IMR-90 (cell line): ENCODE measurements around the gene SV2C. TPM values are rescaled to one million over a fixed set of nuclear protein-coding genes. Genes with fewer than 3 reads are reported as not detected.

Experiments
- ATAC-seq: fragments of 200-7000 bp; cut with Tn5 transposase; 2 replicates; pipeline ENCODE4 v1.9.1; 2020; ENCODE audit warnings: low read depth, mild to moderate bottlenecking, moderate library complexity
- BruUV-seq: library from RNA; stranded (reverse); fragments of 400-500 nt; replicated peaks from 2 replicates; lab custom pipeline; 2021; lab: Mats Ljungman, UMichigan
- CTCF ChIA-PET: fragments of 300-600 bp; formaldehyde crosslinking; extraction: SDS; loops from one replicate; lab custom pipeline; 2021; ENCODE audit warnings: antibody characterized with exemption; lab: Yijun Ruan, JAX
- POLR2A ChIA-PET: fragments of 300-600 bp; sonication (Branson Sonifier 250); formaldehyde crosslinking; loops from one replicate; lab custom pipeline; 2022; ENCODE audit warnings: antibody characterized with exemption; ENCODE audit not compliant: unreplicated experiment; lab: Charles Lee
- DNase-seq: peaks from one replicate; pipeline ENCODE4 v3.0.0; 2013
- H2AFZ ChIP-seq: replicated peaks from 2 replicates; pipeline ENCODE3; 2013; ENCODE audit warnings: low read length, mild to moderate bottlenecking; ENCODE audit not compliant: poor library complexity
- H2AK5ac ChIP-seq: 2 replicates; pipeline ENCODE4 v1.6.1; 2013; ENCODE audit warnings: low read depth, low read length, inconsistent platforms
- H2AK9ac ChIP-seq: replicated peaks from 2 replicates; pipeline ENCODE3; 2013; ENCODE audit warnings: mild to moderate bottlenecking, low read depth, low read length, moderate library complexity; ENCODE audit not compliant: poor library complexity
- H2BK120ac ChIP-seq: 2 replicates; pipeline ENCODE4 v1.6.1; 2013; ENCODE audit warnings: low read depth, low read length, inconsistent platforms
- H2BK15ac ChIP-seq: 3 replicates; pipeline ENCODE4 v1.6.1; 2013; ENCODE audit warnings: low read depth, low read length, inconsistent platforms
- H2BK20ac ChIP-seq: 2 replicates; pipeline ENCODE4 v1.6.1; 2013; ENCODE audit warnings: low read depth, mild to moderate bottlenecking, inconsistent platforms, low read length, moderate library complexity
- H2BK5ac ChIP-seq: 2 replicates; pipeline ENCODE4 v1.6.1; 2013; ENCODE audit warnings: mild to moderate bottlenecking, low read depth, low read length, inconsistent platforms; ENCODE audit not compliant: poor library complexity, severe bottlenecking
- H3K14ac ChIP-seq: replicated peaks from 2 replicates; pipeline ENCODE4 v1.6.1; 2013; ENCODE audit warnings: low read depth, low read length, inconsistent platforms
- H3K18ac ChIP-seq: 2 replicates; pipeline ENCODE4 v1.6.1; 2013; ENCODE audit warnings: low read depth, low read length, control low read depth
- H3K23ac ChIP-seq: 2 replicates; pipeline ENCODE4 v1.6.1; 2013; ENCODE audit warnings: low read depth, low read length, inconsistent platforms
- H3K27ac ChIP-seq: 2 replicates; pipeline ENCODE4 v1.5.1; 2013; ENCODE audit warnings: mild to moderate bottlenecking, control low read depth, low read length; ENCODE audit not compliant: insufficient read depth
- H3K27me3 ChIP-seq: 2 replicates; pipeline ENCODE4 v1.6.1; 2013; ENCODE audit warnings: low read length; ENCODE audit not compliant: control insufficient read depth, insufficient read depth
- H3K36me3 ChIP-seq: 2 replicates; pipeline ENCODE4 v1.6.1; 2013; ENCODE audit warnings: low read length, mixed read lengths; ENCODE audit not compliant: control insufficient read depth, insufficient read depth
- H3K4ac ChIP-seq: 2 replicates; pipeline ENCODE4 v1.6.1; 2013; ENCODE audit warnings: low read depth, low read length, inconsistent platforms
- H3K4me1 ChIP-seq: 2 replicates; pipeline ENCODE4 v1.6.1; 2013; ENCODE audit warnings: low read length, mixed read lengths; ENCODE audit not compliant: control insufficient read depth, insufficient read depth
- H3K4me2 ChIP-seq: 2 replicates; pipeline ENCODE4 v1.6.1; 2013; ENCODE audit warnings: low read depth, mild to moderate bottlenecking, control low read depth, low read length, moderate library complexity
- H3K4me3 ChIP-seq: 2 replicates; pipeline ENCODE4 v1.5.1; 2013; ENCODE audit warnings: low read depth, mild to moderate bottlenecking, control low read depth, low read length, moderate library complexity; ENCODE audit not compliant: insufficient read depth
- H3K56ac ChIP-seq: 2 replicates; pipeline ENCODE4 v1.6.1; 2013; ENCODE audit warnings: low read length, inconsistent platforms; ENCODE audit not compliant: insufficient read depth; ENCODE audit errors: extremely low read depth
- H3K79me1 ChIP-seq, 2 experiments: 2 replicates each; pipeline ENCODE4 v1.6.1; 2013; ENCODE audit warnings: low read length in 2 of 2, inconsistent platforms in 1 of 2, low read depth in 1 of 2
- H3K9ac ChIP-seq: 2 replicates; pipeline ENCODE4 v1.6.1; 2013; ENCODE audit warnings: low read depth, low read length, control low read depth
- H3K9me1 ChIP-seq: 2 replicates; pipeline ENCODE4 v1.6.1; 2013; ENCODE audit warnings: low read length, inconsistent platforms; ENCODE audit not compliant: insufficient read depth
- H3K9me3 ChIP-seq: 2 replicates; pipeline ENCODE4 v1.6.1; 2013; ENCODE audit warnings: low read length; ENCODE audit not compliant: control insufficient read depth, insufficient read depth
- H4K20me1 ChIP-seq: 2 replicates; pipeline ENCODE4 v1.6.1; 2013; ENCODE audit warnings: low read length, inconsistent platforms; ENCODE audit not compliant: insufficient read depth
- H4K5ac ChIP-seq: 2 replicates; pipeline ENCODE4 v1.6.1; 2013; ENCODE audit warnings: mild to moderate bottlenecking, low read depth, low read length, control low read depth
- H4K8ac ChIP-seq, 2 experiments: 2 replicates each; pipeline ENCODE4 v1.6.1; 2013; ENCODE audit warnings: low read depth in 2 of 2, low read length in 2 of 2, control low read depth in 1 of 2, inconsistent platforms in 1 of 2
- H4K91ac ChIP-seq: 2 replicates; pipeline ENCODE4 v1.6.1; 2013; ENCODE audit warnings: low read depth, low read length, inconsistent platforms; ENCODE audit not compliant: insufficient read depth
- BHLHE40 ChIP-seq: fragments of 150-350 bp; IDR thresholded peaks from 2 replicates; pipeline ENCODE4 v1.6.1; 2016; ENCODE audit warnings: mild to moderate bottlenecking, low read depth, low read length
- CHD1 ChIP-seq: IDR thresholded peaks from 2 replicates; pipeline ENCODE4 v1.6.1; 2012; ENCODE audit warnings: low read depth, low read length, improper control_type of control experiment
- CTCF ChIP-seq: conservative IDR thresholded peaks from 2 replicates; pipeline ENCODE4 v1.5.1; 2012; ENCODE audit warnings: mild to moderate bottlenecking, low read depth, low read length, improper control_type of control experiment
- MAFK ChIP-seq: IDR thresholded peaks from 2 replicates; pipeline ENCODE4 v1.6.1; 2012; ENCODE audit warnings: low read depth, low read length, improper control_type of control experiment
- MXI1 ChIP-seq: IDR thresholded peaks from 2 replicates; pipeline ENCODE4 v1.6.1; 2012; ENCODE audit warnings: low read depth, mild to moderate bottlenecking, low read length, moderate library complexity, borderline replicate concordance
- NFE2L2 ChIP-seq: fragments of 150-350 bp; IDR thresholded peaks from 2 replicates; pipeline ENCODE4 v1.6.1; 2016; ENCODE audit warnings: low read depth, mild to moderate bottlenecking, low read length
- POLR2A ChIP-seq: IDR thresholded peaks from 2 replicates; pipeline ENCODE4 v1.6.1; 2012; ENCODE audit warnings: mild to moderate bottlenecking, low read depth, low read length
- RAD21 ChIP-seq: IDR thresholded peaks from 2 replicates; pipeline ENCODE4 v1.6.1; 2012; ENCODE audit warnings: low read length, improper control_type of control experiment
- RCOR1 ChIP-seq: IDR thresholded peaks from 2 replicates; pipeline ENCODE4 v1.6.1; 2012; ENCODE audit warnings: mild to moderate bottlenecking, low read length, improper control_type of control experiment; ENCODE audit not compliant: insufficient replicate concordance
- RFX5 ChIP-seq: IDR thresholded peaks from 2 replicates; pipeline ENCODE4 v1.8.0; 2012; ENCODE audit warnings: low read depth, mild to moderate bottlenecking, low read length, moderate library complexity
- USF2 ChIP-seq: fragments of 150-350 bp; IDR thresholded peaks from 2 replicates; pipeline ENCODE4 v1.6.1; 2017; ENCODE audit warnings: mild to moderate bottlenecking, antibody characterized with exemption, low read length, low read depth
- WGBS, 2 experiments: methylation state at CpG; one replicate each; pipeline versions ENCODE4 v1.1.5 to v1.1.7; 2013; ENCODE audit warnings: missing lambda C conversion rate in 2 of 2; ENCODE audit not compliant: insufficient read length in 1 of 2; ENCODE audit errors: extremely low coverage in 2 of 2; 5-methylcytosine and 5-hydroxymethylcytosine counted together
- dilution Hi-C: fragments of 300-500 bp; cut with HindIII; formaldehyde crosslinking; loops from one replicate; pipeline ENCODE4 v1.14.3; 2018; ENCODE audit warnings: low sequenced_read_pairs; ENCODE audit not compliant: unreplicated experiment
- in situ Hi-C: fragments of 300-500 bp; cut with MboI; formaldehyde crosslinking; loops from 3 replicates; pipeline ENCODE4 v1.14.3; 2019; ENCODE audit warnings: low sequenced_read_pairs, inconsistent platforms, mixed read lengths
- intact Hi-C: fragments of 100-400 bp; cut with micrococcal nuclease; formaldehyde crosslinking; loops from 2 replicates; pipeline ENCODE4 v1.10.0; 2022
- polyA plus RNA-seq, 3 experiments: library from polyadenylated mRNA; depleted of rRNA; stranded (reverse); fragments of >200 nt; gene quantifications; 2 replicates each; pipeline ENCODE4 v1.2.3, GENCODE V29; 2012; ENCODE audit warnings: low replicate concordance in 1 of 3
- total RNA-seq: library from RNA; depleted of rRNA; stranded (reverse); fragments of >200 nt; gene quantifications from 2 replicates; pipeline ENCODE4 v1.2.3, GENCODE V29; 2012

SV2C gene
- total and polyA plus RNA-seq, 2 of the 4 experiments (the other 2 are of a cell fraction), result not detected

- dilution Hi-C loops (no loop called here), intact Hi-C loops (no loop called here), in situ Hi-C loops (no loop called here)
- Histone ChIP-seq H3K4me3 (no peak overlapping the region), H3K9me3 (no peaks in the 10 kb centered on the region), H2BK120ac (no peak overlapping the region), H4K91ac (no peak overlapping the region), H3K56ac (no peak overlapping the region), H3K4me2 (no peak overlapping the region), H3K9me1 (no peaks in the 10 kb centered on the region), H2BK15ac (no peak overlapping the region), H3K36me3 (no peaks in the 10 kb centered on the region), H2BK5ac (no peak overlapping the region), H2AK5ac (no peak overlapping the region), H2BK20ac (no peak overlapping the region), H4K8ac (no peak overlapping the region), H2AK9ac (no peak overlapping the region), H4K5ac (no peak overlapping the region), H3K4me1 (no peaks in the 10 kb centered on the region), H3K9ac (no peak overlapping the region), H3K79me1 (no peaks in the 10 kb centered on the region), H3K27me3 (no peaks in the 10 kb centered on the region), H3K14ac (no peak overlapping the region), H2AFZ (no peak overlapping the region), H3K27ac (no peak overlapping the region), H4K20me1 (no peaks in the 10 kb centered on the region), H3K18ac (no peak overlapping the region), H3K4ac (no peak overlapping the region), H3K23ac (no peak overlapping the region)
- WGBS, 2 experiments, result 80% methylated on average over 1 of the region's 3 CpGs; no CpG with 5 or more reads in 1 of the 2 experiments
- DNase-seq (no peak), ATAC-seq (no peak)
- CTCF ChIA-PET, result interaction anchor here (0.5 kb wide), 1 partner anchor 387 kb away, joined by 3 read pairs; no protein-coding TSS in a partner anchor
- TF ChIP-seq CTCF, result no peak
- TF ChIP-seq BHLHE40, result no peak
- no peak for TF ChIP-seq RCOR1
- no peak for TF ChIP-seq RFX5
- TF ChIP-seq POLR2A, result no peak
- TF ChIP-seq MXI1, result no peak
- no peak for TF ChIP-seq MAFK
- no peak for TF ChIP-seq NFE2L2
- TF ChIP-seq RAD21, result no peak
- no peak for TF ChIP-seq CHD1
- no peak for TF ChIP-seq USF2
- no TSS peak for BruUV-seq
- POLR2A ChIA-PET, result no interaction called here
Measured at GRCh38 chr5:76196457-76196856, 113.3 kb downstream of the SV2C start.
